HPDE6-E6E7 (cell line): ENCODE results near the gene ARGLU1.
A peak's percentile ranks its signal among the peaks of the same experiment; 100 is the strongest.

Experiments used
- DNase-seq: peaks from one replicate; pipeline ENCODE4 v3.0.0; 2011; ENCODE audit warnings: missing footprints; ENCODE audit errors: extremely low spot score

The ARGLU1 gene

DNA sequence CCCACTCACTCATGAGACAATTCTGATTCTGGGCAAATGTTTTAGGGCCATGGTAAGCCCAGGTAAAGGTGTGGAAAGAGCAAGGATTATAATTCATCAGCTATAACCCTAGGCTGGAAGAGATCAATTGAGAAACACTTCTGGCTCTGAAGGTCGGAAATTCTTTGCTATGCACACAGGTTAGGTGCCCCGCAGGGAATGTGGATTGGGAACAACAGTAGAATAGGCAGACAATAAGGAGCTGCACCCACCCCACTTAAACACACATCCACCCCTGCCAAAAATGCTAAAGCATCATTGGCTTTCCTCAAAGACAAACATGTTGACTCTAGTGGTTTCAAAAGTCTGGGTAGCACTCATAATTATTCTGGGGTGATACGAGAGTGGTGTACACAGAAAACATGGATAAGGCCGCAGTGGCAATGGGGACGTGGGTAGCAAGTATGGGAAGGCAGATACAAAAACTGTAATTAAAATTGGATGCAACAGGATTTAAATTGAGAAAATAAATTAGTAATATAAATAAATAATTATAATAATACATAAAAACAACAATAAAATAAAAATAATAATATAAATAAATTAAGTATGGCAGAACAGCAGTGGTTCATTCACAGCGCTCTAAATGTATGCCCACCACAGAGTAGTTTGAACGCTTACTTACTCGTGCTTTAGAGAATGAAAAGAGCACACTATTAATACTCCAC lies 41.0 kb downstream of the ARGLU1 start:
- no peak for DNase-seq

DNA sequence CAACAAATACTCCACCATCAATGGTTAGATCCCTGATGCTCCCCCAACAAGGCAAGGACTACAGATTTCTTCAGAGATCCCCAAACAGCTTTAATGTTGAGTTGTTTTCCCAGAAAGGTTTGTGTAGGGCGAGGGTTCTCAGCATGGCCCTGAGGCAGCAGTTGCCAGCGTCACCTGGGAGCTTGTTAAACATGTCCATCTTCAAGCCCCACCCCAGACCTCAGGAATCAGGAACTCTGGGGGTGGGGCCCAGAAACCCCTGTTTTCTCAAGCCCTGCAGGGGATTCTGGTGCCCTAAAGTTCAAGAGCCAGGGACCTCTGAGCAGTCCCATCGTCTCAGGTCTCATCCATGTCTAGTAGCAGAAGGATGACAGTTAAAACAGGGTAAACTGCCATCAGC lies 42.1 kb downstream of the ARGLU1 start:
- DNase-seq, result no peak

DNA sequence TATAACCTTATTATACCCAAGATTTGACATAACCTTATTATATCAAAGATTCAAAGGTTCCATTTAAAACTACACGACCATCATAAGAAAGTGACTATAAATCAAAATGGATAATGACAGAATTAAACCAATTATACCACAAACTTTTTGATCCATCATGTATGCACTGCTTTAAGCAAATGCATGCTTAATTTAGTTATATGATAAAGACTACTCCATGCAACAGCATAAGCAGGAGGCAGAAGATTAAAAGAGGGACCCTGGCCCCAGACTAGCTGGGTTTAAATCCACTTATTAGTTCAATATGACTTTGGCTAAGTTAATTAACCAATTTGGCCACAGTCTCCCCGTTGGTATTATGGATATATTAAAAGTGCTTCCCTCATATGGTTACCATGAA lies 43.8 kb downstream of the ARGLU1 start:
- DNase-seq, result no peak

DNA sequence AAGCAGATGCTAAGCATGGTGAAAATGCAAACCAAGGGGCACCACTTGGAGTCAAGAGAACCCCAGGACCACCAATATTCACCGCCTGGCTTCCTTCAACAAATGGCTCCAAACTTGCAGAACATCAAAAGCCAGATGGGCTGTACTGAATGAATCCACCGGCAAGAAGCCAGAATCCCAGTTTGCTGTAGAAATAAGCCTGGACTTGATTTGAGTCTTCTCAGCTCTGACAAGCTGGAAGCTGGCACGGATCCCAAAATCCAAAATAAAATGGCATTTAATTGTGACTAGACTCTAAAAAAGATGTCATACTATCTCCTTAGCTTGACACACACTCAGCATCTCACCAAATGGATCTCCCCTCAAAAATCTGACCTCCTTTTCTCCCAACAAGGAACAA lies 44.4 kb downstream of the ARGLU1 start:
- no peak for DNase-seq

DNA sequence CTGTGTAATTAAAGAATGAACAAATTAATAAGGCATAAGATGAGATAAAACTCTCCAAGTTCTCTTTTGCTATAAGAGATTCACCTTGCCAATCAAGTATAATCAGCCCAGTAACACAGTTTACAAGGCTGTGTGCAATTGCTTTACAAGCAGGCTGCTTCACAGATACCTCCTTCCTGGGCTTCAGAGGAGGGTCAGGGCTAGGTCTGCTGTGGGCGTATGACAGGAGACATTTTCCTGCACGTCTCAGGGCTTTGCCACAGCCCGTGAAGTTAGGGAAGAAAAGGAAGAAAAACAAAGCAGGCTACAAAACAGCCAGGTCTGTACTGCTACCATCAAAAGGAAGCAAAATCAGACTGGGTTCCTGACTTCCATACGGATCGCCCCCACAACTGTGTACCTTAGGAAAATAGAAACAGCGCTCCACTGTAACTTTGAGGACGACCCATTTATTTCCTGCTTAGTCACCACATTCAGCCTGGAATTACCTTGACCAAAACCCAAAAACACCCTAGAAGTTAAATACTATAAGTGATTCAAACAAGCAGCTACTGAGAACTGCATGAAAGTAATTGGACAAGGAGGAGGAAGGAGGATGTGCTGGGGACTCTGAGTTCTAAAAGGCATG lies 44.9 kb downstream of the ARGLU1 start:
- no peak for DNase-seq

DNA sequence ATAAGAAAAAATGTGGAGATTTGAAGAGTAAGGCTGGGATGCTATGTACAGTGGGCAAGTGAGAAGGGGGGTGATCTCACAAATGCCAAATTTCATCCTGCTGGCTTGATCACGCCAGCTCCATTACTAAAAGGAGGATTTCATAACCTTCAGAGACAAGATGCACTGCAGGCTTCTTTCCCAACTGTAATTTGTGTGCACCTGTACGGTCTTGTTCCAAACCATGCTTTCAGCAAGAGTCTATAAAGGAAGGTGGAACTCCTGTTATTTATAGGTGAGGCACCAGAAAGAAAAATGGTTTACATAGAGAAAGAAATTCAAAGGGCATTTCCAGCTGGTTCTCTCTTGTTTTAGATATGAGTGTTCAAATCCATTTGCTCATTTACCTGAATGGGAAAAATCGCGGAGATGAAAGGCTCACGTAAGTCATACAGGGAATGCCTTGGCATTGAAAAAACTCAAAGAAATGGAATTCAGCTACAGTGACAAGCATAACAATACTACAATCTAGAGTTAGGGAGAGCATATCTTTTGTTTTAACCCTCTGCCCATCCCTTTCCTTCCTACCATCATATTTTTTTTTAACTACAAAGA lies 45.7 kb downstream of the ARGLU1 start:
- DNase-seq, result no peak

DNA sequence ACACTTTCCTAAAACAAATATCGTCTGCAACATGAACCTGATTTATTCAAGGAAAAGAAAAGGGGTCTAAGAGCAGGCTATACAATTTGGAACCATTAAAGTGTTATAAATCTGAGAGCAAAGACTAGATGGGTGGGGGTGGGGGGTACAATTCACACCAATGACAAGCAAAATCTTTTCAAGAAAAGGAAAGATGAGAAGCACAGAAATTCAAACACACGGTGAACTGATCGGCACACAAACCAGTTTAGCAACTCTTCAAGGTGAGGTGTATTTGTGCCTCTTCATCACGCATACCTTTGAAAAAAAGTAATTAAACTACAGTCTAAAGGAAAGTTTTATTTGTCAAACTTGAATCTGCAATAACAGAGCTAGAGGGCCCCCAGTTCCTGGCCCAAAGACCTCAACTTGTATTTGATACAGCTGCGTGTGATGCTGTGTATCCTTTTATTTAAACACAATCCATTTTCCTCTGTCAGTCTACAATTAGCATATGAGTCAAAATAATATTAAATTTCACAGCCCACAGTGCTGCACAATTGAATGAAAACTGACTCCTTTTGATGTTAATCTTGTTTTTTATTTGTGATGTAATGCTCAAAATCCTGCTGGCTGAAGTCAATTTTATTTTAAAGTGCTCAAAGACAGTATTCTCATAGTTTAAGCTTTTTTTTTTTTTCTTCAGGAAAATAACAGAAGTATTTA lies 46.7 kb downstream of the ARGLU1 start:
- DNase-seq, result no peak

DNA sequence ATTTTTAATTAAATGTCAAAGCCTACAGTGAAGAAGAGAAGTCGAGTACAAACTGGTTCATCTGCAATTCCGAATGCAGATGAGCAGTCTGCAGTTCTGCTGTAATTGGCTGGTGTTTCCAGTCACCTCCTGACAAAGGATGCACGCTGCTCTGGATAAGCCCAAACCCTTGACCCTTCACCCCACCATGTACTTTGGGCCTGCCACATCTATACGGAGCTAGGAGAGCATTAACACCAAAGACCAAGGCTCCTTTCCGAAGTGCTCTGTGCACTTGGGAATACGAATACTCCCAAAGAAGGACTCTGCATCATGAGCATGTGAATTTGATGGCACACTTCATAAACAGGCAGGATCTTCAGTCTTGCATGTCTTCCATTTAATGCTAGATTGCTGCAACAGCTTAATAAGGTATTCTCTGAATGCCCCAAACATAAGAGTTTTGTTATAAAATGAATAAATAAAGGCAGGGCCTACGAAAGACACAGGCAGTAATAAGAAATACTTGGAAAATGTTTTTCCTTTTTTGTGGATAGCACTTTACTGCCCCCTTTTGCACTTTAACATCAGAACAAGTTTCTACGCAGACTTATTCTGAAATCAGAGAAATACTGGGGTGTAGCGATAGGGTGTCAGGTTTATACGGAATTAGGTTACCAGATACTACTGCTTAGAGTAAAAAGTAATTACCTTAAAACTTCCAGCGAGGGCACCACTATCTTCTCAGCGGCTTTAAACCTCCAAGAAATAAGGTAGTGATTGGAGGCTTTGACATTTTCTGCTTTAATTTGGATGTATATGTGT lies 47.5 kb downstream of the ARGLU1 start:
- DNase-seq, result no peak

DNA sequence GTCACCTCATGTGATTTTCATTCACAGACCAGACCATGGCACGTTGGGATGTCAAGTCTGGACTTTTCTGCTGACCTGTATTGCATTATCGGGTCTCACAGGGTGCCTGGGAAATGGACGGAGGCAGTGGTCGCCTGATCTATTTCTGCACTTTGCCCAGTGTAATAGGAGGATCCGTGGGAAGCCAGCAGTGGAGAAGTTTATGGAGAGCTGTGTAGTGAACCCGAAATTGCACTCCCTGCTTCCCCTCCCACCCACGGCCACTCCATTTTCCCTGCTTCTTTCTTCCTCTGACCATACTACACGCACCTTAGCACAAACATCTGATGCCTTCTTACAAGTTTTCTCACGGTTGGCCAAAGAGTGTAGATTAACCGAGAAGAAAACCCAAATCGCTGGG lies 49.4 kb downstream of the ARGLU1 start:
- DNase-seq, result no peak

DNA sequence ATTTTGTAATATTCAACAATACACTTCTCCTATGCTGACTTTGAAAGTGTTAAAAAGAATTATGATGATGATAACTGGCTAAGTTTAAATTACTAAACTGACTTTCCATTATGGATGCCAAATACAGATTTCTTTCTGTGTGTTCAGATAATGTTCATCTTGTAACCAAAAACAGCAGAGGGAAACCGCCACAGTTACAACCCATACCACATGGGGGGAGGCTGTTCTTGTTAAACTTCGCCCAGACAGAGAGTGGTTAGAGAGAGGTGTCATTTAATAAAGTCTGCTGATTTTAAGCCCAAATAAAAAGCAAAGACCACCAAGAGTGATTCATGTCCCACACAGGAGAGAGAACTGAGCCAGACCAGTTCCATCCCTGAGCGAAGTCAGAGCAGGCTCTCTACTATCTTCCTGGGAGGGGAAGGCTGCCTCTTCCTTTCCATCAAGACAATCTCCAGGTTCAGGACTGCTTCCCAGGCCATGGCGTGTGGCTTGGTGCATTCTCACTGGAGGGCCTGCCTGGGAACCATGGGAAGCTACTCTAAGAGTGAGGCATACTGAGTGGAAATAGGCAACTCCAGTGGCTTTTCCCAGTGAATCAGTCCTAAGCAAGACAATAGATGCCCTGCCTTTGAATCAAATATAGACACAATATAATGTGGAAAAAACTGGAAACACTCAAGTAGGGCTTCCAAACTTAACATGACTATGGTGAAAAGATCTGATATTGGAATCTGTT lies 50.7 kb downstream of the ARGLU1 start:
- DNase-seq, result no peak

DNA sequence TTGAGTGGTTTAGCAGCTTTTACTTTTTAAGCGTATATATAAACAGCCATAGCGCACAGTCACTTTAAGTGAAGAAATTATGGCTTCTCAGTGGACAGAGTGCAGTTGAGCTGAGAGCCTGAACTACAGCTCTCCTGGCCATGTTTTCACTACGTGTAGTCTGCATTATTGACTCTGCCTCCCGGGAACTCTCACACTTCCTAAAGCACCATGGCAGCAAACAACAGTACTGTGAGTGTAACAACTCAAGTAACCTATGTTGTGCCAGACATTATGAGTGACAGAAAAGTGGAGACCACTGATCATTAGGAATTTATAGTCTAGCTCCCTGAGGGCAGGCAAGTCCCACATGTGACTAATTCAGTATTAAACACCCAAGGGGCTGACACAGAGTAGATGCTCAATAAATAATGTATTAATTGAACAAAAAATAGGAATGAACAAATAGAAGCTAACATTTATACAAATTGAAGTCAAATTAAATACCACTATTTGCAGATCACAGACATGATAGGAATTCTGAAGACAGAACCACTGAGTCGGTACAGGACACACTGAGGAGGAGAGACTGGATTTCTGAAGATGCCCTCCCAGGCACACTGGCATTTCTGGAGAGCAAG lies 52.2 kb downstream of the ARGLU1 start:
- no peak for DNase-seq

DNA sequence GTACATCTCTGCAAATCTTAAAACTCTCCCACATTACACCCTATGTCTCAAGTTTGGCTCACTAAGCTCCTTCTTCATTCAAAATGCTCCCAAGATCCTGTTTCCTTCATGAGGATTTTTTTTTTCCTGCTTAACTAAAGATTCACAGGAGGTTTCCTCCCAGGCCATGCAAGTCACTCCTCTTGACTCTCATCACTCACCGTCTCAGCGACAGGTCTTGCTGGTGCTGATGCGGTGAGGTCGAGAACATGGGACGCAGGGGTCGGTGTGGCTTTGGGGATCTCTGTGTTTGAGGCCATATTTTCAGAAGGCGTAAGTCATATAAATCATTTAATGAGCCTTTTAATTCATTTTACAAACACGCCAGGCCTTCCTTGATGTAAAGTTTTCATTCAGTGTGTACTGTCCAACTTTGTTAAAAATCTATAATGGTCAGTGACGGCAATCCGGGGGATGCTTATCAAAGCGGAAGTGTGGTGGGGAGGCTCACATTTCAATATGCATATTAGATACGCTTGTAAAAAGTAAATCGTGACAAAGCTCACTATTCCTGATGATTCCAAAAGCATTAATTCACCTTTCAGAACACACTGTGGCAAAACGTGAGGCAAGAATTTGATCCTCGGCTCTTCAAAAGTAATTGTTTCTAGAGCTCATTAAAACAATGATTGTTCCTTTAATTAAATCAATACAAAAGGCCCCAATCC lies 52.9 kb downstream of the ARGLU1 start:
- DNase-seq, result no peak

DNA sequence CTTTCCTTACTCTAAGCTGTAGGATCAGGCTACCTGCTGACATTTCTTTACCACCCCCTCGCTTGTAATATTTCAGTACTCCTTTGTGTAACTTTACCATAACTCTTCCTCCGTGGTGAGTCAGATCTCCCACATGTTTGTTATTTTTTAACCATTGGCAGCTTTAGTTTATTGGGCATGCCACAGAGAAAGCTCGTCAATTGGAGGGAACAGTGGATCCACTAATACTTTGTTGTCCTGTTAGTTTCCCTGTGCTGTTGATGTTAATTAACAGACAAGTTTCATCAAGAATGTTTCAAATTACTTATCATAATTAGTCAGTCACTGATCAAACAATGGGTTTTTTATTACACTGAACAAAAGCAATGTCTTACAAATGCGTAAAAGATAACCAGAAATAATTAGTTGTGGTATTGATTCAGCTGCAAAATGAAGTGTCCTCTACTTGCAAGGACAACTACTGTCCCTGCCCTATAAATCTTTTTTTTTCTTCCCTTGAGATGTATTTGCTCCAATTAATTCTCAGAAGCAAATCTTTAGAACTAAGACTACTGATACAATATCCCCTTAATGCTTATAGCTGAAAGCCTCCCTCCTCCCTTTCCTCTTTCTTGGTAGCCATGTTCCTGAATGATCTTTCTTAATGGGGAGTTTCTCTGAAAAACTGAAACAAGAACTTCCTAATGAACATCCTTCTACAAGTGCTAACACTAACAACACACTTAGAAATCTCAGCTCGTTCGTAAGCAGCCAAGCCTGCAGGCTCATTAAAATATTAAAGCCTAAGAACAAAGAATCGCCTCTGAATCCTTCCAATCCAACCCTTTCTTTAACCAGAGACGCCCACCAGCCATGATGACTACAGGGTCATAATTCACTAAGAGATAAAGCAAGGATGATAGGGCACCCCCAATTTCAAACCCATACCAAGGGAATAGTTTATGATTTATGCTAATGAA lies 54.6 kb downstream of the ARGLU1 start:
- no peak for DNase-seq

DNA sequence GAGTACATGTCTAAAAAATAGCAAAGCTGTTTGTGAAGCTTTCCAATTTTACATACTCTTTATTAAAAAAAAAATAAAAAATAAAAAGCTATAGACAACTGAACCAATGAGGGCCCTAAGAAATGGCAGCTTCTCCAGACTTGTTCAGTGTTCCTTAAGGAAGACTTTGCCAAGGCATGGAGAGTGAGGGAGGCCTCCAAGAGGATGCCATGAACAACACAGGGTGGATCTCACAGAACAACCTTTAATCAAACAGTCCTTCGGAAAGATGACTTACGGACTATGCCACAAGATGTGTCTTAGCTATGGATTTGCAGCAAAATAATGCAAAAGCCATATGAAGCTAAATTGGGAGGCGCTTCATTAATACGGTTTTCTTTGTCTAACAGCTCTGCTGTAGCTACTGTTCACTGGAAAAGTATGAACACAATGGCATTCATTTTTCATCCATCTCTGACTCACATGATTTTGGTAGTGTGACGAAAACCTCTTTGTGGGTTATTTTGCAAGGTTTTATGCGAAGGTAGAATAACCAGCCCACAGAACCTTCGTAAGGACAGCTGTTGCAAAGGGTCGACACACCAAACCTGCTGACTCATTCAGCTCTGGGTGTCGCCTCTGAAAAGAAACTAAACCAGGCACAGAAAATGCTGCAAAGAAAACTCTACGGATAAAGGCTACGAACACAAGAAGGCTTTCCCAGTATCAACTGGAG lies 60.2 kb downstream of the ARGLU1 start:
- peak; percentile 68 for DNase-seq

DNA sequence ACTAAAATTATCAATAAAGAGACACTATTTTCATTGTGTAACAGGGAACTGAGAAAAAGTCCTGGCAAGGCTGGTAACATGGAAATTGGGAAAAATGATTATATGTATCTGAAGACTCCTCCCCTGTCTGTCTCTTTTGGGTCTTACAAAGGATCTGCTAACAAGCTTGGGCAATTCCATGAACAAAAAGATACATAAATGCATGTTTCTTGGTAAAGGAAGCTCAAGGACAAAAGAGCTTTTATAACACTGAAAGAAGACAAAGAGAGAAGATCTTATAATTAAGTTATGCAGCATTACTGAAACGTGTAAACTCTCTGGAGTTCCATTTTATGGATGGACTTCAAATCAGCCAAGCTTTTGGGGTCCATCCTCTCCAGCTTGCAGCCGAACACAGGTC lies 61.7 kb downstream of the ARGLU1 start:
- DNase-seq, result no peak

DNA sequence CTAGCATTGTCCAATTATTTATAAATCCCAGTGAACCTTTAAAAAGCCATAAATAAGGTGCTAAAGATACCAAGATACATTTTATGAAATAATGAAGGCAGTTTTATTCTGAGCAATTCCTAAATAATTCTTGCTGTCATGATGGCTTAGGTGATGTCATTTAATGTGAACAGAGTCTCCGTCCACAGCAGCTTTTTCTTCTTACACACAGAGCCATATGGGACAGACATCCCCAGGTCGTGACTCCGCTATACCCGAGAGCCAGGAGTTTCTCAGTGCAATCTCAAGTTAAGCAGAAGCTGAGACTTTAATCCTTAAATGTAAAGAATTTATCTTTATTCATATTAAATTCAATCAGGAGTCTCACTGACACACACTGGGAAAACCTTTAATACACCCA lies 62.2 kb downstream of the ARGLU1 start:
- no peak for DNase-seq

DNA sequence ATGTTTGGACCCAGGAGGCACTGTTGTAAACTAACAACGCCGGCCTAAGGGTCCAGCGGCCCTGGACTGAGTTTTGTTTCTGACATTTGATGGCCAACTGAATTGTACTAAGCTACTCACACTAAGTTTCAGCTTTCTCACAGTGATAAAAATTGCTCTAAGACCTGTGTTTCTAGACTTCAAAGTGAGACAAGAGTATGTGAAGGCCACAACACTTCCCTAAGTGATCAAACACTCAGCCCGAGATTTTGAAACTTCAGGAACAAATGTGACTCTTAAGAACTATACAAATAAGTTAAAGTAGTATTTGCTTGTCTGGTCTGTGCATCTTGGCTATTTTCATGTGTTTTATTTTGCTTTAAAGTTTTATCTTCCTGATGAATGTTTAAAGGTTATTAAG lies 62.6 kb downstream of the ARGLU1 start:
- DNase-seq, result no peak

DNA sequence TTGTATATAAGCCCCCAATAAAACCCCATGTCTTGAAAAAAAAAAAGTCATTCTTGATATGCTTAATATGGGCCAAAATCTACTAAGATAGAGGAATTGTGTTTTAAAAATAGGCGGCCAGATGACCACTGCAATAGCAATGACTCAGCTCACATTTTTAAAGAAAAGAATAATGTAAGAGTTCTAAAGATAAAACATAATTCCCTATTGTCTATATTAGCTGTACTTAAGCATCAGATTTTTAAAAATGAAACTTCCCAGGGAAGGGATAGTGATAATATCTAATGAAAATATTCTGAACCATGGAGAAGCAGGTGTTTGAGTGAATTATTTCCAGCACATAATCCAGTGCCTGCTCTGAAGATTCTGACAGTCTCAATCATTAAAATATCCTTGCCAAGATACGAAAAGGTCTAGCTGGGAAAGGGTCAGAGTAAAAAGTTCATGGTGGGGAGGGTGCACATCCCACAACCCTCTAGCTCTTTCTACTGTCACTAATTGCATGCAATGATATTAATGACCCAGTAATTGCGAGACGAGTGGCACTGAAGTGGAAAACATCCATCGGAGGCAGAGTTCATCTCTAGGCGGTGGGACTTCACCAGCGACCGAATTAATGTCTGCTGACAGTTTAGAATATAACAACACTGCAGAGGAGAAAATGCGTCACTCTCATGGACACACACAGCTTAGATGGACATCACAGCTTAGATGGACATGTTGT lies 64.0 kb downstream of the ARGLU1 start:
- DNase-seq, result no peak
